HEK293T (cell line): ENCODE measurements around the gene TNFAIP8L2.

Experiments used
- FOXA1 ChIP-seq: fragments of 450-650 bp; IDR thresholded peaks from 2 replicates; pipeline ENCODE4 v1.6.1; 2016; ENCODE audit warnings: mild to moderate bottlenecking
- FOXM1 ChIP-seq: fragments of 450-650 bp; IDR thresholded peaks from 2 replicates; pipeline ENCODE4 v1.6.1; 2017; ENCODE audit warnings: mild to moderate bottlenecking, borderline replicate concordance
- HDGF ChIP-seq: fragments of 450-650 bp; IDR thresholded peaks from 2 replicates; pipeline ENCODE4 v1.6.1; 2017; ENCODE audit warnings: antibody characterized with exemption, borderline replicate concordance
- SP1 ChIP-seq: fragments of 450-650 bp; IDR thresholded peaks from 2 replicates; pipeline ENCODE4 v1.6.1; 2017
- SUZ12 ChIP-seq: fragments of 450-650 bp; IDR thresholded peaks from 2 replicates; pipeline ENCODE4 v1.6.1; 2016; ENCODE audit warnings: mild to moderate bottlenecking

DNA sequence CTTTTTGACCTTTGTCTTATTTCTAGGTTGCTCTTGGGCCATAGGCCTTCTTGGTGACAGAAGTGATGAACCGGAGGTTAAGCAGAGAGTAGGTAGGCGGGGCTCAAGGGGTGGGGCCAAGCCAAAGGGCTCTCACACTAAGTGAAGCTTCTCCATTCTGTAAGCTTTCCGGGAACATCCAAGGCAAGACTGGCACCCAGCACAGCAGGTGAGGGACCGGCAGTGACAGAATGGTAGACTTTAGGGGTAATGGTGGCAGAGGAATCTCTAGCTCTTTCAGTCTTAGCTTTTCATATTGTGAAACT is at the start of gene TNFAIP8L2:
- TF ChIP-seq FOXA1 (no peak), SP1 (no peak), HDGF (no peak), FOXM1 (no peak), SUZ12 (no peak)
